GM19397 (cell line): ENCODE data around the gene AHNAK.
A peak's percentile ranks its signal among the peaks of the same experiment; 100 is the strongest.
"Not testable (repeated sequence)": the region's sequence is repeated elsewhere in the genome, so short reads cannot be mapped to it uniquely, and the experiment has no call there.

Experiments used
- ATAC-seq: cut with Tn5 transposase; IDR thresholded peaks from one replicate; pipeline ENCODE4 v1.9.1; 2021; ENCODE audit warnings: mild to moderate bottlenecking, moderate library complexity; ENCODE audit not compliant: unreplicated experiment

AHNAK gene, protein sequence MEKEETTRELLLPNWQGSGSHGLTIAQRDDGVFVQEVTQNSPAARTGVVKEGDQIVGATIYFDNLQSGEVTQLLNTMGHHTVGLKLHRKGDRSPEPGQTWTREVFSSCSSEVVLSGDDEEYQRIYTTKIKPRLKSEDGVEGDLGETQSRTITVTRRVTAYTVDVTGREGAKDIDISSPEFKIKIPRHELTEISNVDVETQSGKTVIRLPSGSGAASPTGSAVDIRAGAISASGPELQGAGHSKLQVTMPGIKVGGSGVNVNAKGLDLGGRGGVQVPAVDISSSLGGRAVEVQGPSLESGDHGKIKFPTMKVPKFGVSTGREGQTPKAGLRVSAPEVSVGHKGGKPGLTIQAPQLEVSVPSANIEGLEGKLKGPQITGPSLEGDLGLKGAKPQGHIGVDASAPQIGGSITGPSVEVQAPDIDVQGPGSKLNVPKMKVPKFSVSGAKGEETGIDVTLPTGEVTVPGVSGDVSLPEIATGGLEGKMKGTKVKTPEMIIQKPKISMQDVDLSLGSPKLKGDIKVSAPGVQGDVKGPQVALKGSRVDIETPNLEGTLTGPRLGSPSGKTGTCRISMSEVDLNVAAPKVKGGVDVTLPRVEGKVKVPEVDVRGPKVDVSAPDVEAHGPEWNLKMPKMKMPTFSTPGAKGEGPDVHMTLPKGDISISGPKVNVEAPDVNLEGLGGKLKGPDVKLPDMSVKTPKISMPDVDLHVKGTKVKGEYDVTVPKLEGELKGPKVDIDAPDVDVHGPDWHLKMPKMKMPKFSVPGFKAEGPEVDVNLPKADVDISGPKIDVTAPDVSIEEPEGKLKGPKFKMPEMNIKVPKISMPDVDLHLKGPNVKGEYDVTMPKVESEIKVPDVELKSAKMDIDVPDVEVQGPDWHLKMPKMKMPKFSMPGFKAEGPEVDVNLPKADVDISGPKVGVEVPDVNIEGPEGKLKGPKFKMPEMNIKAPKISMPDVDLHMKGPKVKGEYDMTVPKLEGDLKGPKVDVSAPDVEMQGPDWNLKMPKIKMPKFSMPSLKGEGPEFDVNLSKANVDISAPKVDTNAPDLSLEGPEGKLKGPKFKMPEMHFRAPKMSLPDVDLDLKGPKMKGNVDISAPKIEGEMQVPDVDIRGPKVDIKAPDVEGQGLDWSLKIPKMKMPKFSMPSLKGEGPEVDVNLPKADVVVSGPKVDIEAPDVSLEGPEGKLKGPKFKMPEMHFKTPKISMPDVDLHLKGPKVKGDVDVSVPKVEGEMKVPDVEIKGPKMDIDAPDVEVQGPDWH (N-terminal part only)

DNA sequence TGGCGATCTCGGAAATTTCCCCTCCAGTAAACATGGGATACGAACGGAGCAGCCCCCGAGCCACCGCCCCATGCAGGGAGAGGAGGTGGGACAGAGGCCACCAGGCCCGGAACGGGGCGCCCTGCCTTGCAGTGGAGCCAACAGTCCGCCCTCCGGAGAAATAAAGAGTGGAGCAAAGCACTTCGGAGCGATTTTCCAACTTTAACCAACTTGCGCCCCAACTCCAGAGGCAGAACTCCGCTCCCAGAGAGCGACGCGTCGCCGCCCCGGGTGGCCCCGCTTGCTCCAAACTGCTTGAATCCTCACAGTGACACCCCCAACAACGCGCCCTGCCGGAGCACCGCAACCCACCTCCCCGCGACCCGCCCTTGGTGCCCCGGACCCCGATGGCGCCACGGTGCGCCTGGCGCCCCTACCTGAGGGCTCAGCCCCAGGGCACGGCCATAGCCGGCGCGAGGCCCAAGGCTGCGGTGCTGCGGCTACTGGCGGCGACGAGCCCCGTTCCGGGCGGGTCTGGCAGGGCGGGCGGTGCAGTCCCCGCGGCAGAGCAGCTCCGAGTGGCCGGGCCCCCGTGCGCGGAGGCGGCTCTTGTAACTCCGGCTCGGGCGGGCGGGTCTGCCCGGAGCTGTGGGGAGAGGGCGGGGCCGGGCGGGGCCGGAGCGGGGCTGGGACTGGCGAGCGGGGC is at the start of gene AHNAK:
Gene AHNAK, minus strand, starts transcription at position 563 of the 685 bp plus-strand sequence. CDS start 10,708 bp downstream, outside the sequence.
- no peak for ATAC-seq

DNA sequence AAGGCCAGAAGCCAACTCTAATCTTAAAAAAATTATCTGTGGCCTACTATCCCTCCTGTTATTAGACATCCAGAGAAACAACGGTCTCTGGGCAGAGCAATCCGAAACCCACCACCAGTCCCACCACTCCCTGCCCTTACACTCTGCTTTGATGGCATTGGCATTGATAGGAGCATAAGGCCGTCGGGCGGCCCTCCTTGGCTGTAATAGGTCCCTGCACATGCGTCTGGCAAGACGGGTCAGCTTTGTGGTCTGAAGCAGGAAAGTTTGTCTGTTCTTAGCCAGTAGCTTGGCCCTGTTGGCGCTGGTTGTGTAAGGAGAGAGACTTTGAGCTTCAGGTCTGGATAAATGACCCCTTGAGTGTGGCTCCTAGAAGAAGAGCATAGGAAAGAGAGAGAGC is 48.5 kb upstream of the AHNAK start:
- no peak for ATAC-seq

DNA sequence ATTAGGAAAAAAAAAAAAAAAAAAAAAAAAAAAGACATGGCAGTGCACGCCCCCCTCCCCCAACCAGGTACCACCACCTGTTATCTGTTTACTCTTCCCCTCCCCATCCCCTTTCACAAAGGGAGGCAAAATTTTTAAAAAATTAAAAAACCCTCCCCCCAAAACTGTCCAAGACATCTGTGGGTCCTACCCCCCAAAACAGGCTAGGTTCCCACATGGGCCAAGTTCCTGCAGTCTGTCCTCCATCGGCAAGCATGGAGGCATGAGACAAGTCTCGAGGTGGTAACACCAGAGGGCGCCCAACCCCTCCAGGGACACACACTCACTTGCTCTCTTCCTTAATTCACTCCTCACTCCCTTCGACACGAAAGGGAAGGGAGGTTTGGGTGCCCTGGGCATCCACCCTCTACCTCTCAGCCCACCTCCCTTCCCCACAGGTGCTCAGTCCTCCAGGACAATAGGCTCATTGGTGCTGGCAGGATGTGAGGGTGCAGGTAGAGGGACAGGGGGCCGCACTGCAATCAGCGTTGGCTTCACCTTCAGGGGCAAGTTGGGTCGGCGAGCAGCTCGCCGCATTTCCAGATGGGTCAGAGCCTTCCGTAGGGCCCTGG is 46.9 kb upstream of the AHNAK start:
- ATAC-seq = no peak

DNA sequence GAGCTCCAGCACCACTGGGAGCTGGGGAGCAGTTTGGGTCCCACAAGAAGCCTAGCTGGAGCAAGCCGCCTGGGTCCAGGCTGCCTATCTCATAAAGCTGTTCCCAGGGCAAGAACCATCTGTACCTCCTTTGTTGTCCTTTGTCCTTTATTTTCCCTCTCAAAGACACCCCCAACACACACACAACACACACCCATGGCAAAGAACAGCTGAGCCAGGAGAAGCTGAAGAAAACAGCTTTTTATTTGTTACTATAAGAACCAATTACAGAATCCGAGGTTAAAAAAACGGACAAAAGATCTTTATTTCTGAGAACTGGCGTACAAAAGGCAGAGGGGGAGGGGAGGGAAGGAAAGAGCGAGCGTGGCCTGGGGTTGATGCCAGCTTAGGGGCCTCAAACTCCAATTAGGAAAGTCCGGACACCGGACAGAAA is 46.4 kb upstream of the AHNAK start:
- no peak for ATAC-seq

DNA sequence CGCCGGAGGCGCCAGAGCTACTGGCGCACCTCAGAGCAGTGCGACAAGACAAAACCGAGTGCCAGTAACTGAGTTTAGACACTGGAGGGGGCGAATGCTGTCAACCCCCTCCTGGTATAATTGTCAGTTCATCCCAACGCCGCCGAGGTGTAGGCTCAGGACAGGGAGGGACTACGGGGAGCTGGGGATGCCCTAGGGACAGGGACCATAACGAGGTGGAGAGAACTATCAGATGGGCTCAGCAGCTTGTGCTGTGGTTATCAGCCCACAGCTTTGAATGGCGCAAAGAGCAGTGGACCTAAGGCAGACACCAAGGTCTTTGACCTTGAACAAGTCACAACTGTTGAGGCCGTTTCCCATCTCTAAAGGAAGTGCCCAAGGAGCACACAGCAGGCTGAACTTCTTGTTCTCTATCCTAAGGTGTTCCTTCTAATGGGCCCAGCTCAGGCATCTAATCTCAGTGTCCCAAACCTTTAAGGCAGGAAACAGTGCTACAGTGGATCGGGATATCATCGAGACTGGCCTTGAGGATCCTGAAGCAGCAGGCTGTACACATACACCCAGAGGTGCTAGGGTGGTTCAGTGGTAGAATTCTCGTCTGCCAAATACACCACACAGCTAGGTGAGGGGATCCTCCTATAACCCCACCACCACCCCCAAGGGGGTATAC is 45.7 kb upstream of the AHNAK start:
- ATAC-seq = no peak

DNA sequence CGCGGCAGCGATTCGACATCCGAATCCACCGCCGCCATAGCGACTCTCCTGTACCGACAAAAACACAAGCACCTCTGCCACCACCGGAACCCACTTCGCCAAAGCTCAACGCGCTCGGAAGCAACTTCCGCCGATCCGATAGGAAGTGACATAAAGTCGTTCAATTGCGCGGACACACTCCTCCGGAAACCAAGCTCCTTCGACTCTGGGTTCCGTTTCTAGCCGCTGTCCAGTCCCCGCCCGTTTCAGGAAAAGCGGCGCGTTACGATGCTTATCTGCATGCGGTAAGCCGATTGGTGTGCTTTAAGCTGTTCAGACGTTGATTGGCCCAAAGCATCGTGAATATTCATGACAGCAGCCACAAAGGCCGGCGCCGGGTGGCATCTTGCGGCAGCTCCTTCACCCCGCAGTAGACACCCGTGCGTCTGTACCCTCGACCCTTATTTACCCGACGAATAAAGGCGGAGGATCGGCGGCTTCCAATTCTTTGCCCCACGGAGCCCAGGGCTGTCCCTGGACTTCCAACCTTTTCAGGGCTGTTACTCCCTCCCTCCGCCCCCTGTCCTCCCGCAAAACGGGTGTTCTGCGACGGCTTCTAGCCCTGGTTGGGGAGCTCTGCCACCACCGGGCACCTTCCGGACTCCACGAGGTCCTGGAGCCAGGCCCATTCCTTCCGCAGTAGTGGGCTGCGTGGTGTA is 45.0 kb upstream of the AHNAK start, which contains the start of gene TUT1:
Gene TUT1, minus strand, starts transcription at position 76 of the 698 bp plus-strand sequence. Its CDS starts 38 bp downstream, at position 38.
- peak; percentile 84 for ATAC-seq

GRCh38 chr11:62588966-62589637 is 42.5 kb upstream of the AHNAK start:
- ATAC-seq = no peak

- ATAC-seq = not testable (repeated sequence)
These were observed 38.8 kb upstream of the AHNAK start for GRCh38 chr11:62585356-62585755.

DNA sequence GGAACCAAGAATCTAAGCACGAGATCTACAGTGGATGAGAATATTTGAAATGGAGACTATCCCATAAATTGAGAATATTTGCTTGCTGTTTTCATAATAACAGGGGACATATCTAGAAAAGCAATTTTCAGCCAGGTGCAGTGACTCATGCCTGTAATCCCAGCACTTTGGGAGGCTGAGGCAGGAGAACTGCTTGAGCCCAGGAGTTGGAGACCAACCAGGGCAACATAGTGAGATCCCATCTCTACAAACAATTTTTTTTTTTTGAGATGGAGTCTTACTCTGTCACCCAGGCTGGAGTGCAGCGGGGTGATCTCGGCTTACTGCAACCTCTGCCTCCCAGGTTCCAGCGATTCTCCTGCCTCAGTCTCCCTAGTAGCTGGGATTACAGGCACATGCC is 35.1 kb upstream of the AHNAK start:
- ATAC-seq = not testable (repeated sequence)

GRCh38 chr11:62580959-62581715 is 34.5 kb upstream of the AHNAK start:
- no peak for ATAC-seq

DNA sequence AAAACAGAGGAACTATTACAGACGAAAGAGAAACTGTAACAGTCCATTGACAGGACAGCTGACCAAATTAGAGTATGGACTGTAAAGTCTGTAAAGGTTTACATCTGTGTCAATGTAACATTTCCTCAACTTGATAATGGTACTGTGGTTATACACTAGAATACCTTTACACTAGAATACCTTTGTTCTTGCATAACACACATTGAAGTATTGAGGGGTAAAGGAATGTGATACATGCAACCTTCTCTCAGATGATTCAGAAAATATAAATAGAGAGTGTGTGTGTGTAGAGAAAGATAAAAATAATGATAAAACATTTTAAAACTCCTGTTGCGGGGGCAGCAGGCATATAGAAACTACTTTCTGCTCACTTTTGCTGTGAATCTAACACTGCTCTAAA is 32.6 kb upstream of the AHNAK start:
- no peak for ATAC-seq

GRCh38 chr11:62578541-62578940 is 31.9 kb upstream of the AHNAK start:
- no peak for ATAC-seq

DNA sequence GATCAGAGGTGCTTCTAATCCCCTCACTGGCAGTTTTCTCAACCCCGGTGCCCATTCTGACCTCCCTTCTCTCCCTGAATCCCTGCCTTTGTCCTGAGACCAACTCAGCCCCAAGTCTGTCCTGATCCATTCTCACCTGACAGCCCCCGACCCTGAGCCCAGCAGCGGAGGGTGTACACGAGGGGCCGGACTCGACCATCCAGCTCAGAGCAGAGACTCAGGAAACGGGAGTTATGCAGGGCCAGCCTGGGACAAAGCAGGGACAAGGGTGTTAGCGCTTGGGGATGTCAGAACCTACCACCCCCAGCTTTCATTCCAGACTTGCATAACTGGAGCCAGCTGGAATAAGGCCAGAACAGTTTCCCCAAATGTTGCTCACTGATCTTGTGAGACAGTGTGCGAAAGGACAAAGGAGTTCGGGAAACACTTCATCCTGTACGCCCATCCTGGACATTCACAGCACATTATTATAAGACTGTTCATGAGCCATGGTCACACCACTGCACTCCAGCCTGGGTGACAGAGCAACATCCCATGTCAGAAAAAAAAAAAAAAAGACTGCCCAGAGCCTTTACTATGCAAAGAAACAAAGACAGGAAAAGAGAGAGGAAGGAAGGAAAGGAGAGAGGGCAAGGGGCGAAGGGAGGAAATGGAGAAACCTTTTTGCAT is 30.6 kb upstream of the AHNAK start:
- ATAC-seq = no peak

DNA sequence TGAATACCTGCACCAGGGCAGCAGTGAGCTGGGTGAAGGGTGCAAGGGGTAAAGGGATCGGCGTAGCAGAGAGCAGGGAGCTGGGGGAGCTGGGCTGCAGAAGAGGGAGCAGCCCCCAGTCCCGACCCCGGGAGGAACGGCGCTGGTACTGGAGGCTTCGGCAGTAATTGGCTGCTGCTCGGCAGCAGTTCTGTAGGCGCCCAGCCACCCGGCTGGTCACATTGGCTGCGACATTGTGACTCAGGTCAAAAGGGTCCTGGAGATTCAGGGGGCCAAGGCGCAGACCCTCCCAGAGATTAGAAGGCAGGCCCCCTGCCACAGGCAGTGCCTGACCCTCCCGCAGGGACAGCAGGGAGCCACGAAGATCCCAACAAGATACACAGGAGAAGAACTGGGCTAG is 29.2 kb upstream of the AHNAK start:
- no peak for ATAC-seq

DNA sequence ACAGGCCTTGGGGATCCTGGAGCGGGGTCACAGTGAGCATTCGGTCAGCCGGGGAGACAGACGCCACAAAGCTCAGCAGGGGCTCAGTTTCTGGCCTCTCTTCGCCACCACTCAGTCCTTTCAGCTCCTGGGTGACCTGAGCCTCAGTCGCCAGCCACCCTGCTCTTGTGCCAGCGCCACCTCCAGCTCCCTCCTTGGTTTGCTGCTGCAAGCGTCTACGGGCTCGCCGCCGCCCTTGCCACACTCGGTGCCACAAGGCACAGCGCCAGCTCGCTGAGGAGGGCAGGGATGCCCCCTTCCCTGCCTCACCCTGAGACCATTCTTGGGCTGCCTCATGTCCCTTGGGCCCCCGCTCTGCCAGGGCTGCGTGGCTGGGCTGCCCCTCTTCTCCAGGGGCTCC is 28.6 kb upstream of the AHNAK start:
- ATAC-seq = no peak

DNA sequence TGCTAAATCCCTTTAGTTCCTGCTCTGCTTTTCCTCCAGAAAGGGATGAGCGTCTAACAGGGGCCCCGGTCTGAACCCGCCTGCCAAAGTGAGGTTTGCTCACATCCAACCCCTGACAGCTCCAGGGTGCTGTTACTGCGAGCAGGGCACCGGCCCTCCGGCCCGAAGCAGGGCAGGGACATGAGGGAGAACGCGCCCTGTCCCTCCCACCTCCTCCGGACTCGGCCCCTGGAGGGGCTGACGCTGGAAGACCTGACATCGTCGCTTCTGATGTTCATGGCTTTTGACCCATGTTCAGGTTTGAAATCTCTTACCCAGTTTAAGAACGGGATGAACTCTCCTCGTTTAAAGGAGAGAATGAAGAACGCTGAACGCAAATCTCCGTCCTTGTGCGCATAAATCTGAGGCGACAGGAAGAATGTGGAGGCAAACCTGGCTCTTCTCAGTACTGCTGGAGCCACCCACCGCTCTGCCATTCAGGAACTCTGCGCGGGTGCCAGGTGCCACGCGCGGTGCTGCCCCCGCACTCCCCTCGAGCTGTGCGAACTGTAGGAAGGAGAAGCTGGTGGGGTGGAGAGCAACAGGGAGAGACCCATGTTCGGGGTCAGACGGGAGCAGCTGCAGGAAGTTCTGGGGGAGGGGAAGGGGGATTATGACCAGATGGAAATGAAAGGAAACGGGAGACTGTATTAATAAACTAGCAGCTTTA is 27.9 kb upstream of the AHNAK start:
- peak; percentile 11 for ATAC-seq
